NCI-H2196 (cell line): ENCODE data around the gene SLC2A1.

Experiments
- DNase-seq: peaks from one replicate; lab custom pipeline; 2025; ENCODE audit not compliant: unreplicated experiment; lab: John Stamatoyannopoulos, UW

The SLC2A1 gene

GRCh38 chr1:42961312-42962091, 2.8 kb upstream of the SLC2A1 start:
- no peak for DNase-seq

- no peak for DNase-seq
Measured at GRCh38 chr1:42960566-42961311, 2.1 kb upstream of the SLC2A1 start.

GRCh38 chr1:42960122-42960390, 1.4 kb upstream of the SLC2A1 start:
- no peak for DNase-seq

- peak; percentile 70 for DNase-seq
Measured at GRCh38 chr1:42957880-42958487, 684 bp downstream of the SLC2A1 start.

- no peak for DNase-seq
Measured at GRCh38 chr1:42957229-42957879, 1.3 kb downstream of the SLC2A1 start.

GRCh38 chr1:42956739-42957138, 1.9 kb downstream of the SLC2A1 start:
- DNase-seq = no peak

- no peak for DNase-seq
Measured at GRCh38 chr1:42955311-42956063, 3.2 kb downstream of the SLC2A1 start.

GRCh38 chr1:42953182-42954180, 5.2 kb downstream of the SLC2A1 start:
- DNase-seq = no peak

- DNase-seq = peak; percentile 29
Measured at GRCh38 chr1:42952303-42953001, 6.2 kb downstream of the SLC2A1 start.

GRCh38 chr1:42951588-42951987, 7.1 kb downstream of the SLC2A1 start:
- DNase-seq = no peak

- no peak for DNase-seq
Measured at GRCh38 chr1:42950116-42950481, 8.6 kb downstream of the SLC2A1 start.

GRCh38 chr1:42949312-42950115, 9.2 kb downstream of the SLC2A1 start:
- DNase-seq = peak; percentile 31

- no peak for DNase-seq
Measured at GRCh38 chr1:42947965-42948732, 10.5 kb downstream of the SLC2A1 start.

GRCh38 chr1:42947117-42947516, 11.6 kb downstream of the SLC2A1 start:
- no peak for DNase-seq

GRCh38 chr1:42946120-42946898, 12.4 kb downstream of the SLC2A1 start:
- DNase-seq = no peak

GRCh38 chr1:42945164-42945563, 13.5 kb downstream of the SLC2A1 start:
- DNase-seq = no peak
